Stimulated activated CD8-positive, alpha-beta memory T cell treated with anti-CD3 and anti-CD28 coated beads, Interleukin-7, amount 100 ng/mL, for 48 hours (primary cell): ENCODE results near the gene PARD3.

Experiments
- DNase-seq, 2 donors: peaks; one replicate each; pipeline ENCODE4 v3.0.0-alpha.2; 2020; ENCODE audit warnings: low read depth in 1 of 2; ENCODE audit errors: extremely low read depth in 1 of 2

PARD3 gene

DNA sequence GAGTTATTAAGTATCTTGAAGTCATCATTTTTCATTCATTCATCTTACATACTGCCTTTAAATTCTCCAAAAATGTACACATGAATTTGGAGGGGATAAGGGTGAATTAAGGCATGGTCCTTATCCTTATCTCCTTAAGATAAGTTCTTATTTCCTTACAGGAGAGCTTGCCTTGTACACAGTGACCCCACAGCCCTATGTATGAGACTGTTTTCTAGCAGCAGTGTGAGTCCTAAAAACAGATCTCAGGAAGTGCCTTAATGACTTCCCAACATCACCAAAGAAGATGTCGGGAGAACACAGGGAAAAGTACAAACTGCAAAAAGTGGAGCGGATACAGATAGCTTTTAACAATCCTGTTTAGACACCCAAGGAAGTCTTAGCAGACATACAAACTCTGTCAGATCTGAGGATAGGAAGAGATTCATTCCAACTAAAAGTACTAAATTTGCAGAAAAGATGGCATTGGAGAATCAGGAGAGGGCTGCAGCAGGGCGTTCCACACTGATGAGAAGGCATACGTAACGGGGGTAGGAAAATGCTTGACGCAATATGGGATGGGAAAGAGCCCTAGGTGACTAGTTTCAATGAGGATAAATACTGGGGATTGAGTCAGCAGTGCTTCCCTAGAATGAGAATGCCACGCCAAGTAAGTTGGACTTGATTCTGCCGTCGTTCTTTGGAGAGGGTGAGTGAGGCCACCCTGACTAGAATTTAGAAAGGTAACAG, 570.2 kb downstream of the PARD3 start:
- no peak for DNase-seq

DNA sequence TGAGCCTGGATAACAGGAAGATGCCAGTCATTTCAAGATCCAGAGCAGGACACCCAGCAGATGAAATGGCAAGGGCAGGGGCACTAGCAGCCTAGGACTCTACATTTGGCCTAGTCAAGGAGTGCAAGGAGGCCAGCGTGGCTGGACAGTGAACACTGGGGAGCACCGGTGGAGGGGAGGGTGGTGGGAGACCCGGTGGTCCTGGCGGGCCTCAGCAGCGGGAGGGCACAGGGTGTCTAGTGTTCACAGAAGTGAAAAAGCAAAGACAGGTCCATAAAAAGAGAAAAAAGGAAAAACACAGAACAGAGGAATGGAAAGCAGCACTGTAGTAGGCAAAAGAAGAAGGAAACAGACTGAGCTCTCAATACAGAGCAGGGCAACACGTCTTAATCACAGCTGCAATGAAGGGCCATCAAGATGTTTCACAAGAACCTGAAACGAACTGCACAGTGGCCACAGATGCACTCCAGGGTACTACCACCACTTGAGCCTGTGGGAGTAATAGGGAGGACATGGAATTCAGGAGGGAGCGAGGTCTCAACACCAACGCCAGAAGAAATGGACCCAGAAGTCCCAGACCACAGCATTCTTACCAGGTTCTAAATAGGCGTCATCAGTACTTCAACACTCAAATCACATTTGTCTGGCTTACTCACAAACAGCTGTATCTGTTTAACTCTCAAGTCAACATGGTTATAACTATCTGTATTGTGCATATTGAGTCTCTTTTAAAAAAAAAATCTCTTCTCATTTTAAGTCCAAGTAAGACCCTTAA, 573.7 kb downstream of the PARD3 start:
- no peak for DNase-seq

DNA sequence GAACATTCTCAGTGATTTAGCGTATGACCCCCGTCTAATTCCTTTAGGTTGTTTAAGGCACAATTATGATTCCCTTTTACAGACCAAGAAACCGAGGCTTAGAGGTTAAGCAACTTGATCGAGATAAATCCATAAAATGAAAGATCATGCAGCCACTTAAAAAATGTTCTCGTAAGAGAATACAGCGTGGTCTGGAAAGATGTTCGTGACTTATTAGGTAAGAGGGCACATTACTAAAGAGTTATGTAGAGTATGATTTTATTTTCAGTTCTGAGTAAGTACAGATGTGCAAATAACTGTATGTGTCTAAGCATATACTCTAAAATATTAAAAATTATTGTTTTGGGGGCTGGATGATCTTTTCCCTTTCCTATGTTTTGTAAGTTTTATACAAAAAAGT, 575.1 kb downstream of the PARD3 start:
- no peak for DNase-seq

DNA sequence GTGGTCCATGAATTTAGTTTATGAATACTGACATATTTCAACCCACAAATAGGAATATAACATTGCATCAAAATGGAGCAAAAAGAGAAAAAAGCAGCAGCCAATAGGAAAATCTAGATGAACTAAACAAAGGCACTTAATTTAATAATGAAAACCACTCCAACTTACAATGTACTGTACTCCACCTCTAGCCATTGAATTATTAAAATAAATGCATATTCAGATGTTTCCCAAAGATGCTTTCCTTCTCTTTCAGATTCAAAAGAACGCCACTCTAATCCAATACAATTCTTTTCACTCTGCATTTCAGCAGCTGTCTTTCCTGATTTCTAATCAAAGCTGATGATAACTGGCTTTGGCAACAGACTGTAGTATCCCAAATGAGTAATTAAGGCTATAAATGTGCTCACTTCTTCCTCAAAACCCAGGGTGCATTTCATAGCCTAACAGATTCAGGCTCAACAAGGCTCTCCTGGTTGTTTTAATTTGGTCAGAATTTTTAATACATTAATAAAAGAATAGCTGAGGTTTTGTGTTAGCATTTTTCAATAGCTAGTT, 577.1 kb downstream of the PARD3 start:
- DNase-seq, result no peak

DNA sequence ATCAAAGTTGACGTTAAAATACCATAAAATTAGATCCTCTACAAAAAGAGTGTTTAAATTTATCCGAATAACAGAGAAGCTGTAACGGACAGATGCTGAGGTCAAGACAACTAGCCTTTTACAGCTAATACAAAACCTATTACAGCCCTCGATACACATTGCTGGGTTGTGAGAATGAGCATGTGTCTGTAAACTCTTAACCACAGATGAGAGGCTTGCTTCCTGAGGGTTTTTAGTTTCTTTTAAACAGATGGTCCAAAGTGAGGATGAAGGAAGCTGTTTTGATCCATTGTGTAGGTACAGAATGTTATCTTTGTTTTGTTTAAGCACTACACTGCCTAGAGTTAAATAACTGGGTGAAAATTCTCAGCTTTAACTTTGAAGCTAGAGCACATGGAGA, 578.2 kb downstream of the PARD3 start:
- no peak for DNase-seq

DNA sequence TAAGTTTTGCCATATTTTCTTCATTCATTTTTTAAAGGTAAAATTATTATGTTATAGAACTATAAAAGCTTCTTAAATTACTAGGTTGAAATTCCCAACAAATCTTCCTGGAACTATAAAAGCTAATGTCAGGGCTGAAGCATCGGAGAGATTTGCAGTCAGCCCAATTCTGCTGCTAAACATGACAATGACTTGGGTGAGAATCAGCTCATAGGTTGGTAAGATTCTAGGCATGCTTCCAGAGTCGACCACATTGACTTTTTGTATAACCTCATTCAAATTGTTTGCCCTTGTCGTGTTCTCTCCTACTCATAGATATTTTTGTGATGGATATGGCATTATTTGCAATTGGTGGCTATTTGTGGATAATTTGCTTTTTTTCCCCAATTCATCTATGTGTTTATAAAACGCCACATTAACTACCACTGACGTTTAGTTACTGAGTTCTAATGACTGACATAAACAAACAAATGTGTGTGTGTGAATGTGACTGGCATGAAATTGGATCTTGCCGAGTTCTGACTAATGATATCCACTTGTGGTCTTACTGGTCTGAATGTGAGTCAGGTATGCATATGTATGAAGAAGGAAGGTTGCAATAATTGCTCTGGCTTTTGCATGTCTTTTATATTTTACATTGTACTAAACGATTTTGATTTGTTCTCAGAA, 579.8 kb downstream of the PARD3 start:
- DNase-seq, result no peak

- DNase-seq, result no peak
Measured at GRCh38 chr10:34232481-34232880, 582.6 kb downstream of the PARD3 start.

DNA sequence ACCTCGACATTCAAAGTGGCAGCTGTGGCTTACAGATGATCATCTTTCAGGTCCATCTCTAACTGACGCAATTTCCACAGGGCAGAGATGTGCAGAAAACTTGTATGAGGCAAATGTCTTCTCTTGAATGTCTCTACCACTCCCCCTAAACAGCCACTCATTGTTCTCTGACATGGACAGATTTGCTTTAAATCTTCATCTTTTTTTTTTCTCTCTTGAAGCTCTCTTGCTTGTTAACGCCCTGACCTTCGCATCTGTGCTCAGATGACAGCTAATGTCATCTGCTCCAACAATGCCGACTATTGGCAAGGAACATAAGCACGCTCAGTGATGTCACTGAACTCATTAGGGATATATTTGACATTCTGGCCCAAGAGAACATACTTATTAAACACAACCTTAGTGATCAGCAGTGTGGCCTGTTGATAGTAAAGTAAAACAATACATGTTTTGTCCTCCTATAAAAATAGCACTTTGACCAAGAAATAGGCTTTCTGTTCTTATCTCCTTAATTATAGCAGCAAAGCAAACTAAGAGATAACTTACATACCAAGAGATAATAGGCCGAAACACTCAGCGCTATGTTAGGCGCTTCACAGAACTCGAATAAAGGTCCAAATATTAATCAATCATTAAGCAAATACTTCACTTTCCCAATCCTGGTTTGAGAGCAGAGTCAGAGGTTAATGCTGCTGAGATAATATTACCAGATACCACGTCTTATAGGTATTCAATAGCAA, 583.5 kb downstream of the PARD3 start:
- no peak for DNase-seq

- no peak for DNase-seq
Measured at GRCh38 chr10:34229917-34230316, 585.2 kb downstream of the PARD3 start.

DNA sequence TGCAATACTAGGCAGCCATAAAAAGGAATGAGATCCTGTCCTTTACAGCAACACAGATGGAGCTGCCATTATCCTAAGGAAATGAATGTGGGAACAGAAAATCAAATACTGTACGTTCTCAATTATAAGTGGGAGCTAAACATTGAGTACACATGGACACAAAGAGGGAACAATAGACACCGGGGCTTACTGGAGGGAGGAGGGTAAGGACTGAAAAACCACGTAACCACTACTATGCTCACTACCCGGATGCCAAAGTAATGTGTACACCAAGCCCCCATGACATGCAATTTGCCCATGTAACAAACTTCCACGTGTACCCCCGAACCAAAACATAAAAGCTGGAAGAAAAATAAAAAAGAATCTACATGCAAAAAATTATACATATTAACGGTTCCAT, 587.0 kb downstream of the PARD3 start:
- DNase-seq, result no peak

DNA sequence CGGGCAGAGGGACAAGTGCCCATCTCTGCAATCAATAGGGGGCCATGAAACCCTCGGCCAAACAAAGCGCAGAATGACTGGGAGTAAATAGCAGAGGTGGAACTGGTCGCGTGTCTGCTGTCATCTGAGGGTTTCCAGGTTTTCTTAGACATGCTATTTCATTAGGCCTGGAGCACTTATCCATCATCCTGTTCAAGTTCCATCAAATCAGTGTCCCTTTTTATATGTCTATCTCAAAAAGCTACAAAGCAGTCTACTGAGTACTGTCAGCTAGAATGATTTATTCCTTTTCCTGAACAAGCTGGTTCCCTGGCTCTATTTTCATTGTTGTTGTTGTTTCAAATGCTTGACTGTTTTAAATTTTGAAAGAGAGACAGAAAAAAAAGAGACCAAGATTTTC, 590.5 kb downstream of the PARD3 start:
- no peak for DNase-seq

DNA sequence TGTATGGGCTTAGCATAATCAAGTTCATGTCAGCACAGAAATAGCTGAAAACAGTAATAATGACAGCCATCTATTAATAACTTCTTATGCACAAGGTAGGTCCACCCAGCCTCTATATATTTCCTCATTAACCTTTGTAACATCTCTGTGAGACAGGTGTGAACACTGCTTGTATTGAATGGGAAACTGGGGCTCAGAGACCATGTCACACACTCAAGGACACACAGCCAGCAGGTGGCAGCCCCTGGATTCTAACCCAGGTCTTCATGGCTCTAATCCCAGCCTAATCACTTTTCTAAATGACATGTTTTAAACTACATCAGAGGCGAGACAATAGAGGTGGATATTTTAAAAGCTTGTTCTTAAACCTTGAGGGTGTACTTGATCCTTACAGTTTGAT, 591.4 kb downstream of the PARD3 start:
- DNase-seq, result no peak

DNA sequence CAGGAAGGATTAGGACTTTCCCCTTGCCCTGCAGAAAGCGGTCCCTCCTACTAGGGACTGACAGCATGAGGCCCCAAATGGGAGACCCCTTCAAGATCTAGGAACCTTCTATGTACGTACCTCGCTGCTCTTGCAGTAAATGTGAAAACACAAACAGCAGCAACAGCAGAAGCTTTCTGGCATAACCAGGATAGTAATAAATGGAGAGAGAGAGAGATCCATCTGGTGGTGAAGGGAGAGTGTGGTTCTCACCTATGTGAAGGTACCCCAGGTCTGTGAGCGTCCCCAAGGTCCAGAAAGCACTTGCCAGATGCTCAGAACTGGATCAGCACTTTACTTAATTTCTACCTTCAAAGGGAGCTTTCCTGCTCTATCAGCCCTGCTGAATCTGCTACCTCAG, 592.7 kb downstream of the PARD3 start:
- DNase-seq, result no peak

DNA sequence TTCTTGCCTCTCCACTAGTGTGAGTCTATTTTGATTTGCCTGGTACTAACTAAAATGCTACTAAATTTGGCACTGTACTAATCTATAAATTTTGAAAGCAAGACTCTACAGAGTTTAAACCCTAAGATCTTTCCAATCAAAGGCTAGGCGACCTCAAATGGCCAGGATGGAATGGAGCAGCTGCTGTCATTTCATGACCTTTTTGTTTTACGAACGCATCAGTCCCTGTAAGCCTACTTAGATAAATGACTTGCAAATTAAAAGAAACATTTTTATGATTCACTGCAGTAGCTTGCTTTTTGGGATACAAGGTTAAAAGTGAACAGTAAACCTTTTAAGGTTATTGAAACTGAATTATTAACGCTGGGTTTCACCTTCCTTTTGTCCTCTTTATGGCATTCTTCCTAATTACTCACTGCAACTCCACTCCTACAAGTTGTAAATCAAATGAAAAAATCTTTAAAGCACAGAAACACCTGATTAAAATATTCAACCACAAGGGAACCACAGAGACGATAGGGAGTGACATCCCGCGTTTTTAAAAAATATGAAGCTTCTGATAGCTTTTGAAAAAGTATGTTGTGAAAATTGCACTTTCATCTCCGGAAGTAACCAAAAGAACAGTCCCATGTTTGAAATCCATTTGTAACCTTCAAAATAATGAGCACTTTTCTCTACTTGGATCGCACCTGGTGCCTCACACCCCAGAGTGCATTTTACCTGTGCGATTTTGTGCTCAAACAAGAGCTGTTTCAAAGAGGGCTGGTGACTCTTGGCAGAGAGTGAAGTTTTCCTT, 595.1 kb downstream of the PARD3 start:
- DNase-seq, result no peak

DNA sequence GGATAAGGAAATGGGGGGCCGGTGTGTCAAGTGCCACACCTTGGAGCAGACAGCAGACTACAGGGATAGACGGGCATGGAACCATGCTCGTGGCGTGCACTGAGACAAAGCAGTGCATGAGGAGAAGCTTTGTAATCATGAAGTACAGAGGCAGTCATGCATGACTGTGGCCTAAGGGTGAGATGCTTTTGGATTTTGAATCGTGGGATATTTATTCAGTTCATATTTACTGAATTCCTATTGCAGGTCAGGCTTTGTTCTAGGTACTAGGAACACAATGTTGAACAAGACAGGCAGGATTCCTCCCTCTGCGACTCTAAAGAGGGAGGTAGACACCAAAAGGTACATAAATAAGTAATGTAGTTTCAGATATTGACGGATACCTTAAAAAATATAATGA, 597.6 kb downstream of the PARD3 start:
- DNase-seq, result no peak

DNA sequence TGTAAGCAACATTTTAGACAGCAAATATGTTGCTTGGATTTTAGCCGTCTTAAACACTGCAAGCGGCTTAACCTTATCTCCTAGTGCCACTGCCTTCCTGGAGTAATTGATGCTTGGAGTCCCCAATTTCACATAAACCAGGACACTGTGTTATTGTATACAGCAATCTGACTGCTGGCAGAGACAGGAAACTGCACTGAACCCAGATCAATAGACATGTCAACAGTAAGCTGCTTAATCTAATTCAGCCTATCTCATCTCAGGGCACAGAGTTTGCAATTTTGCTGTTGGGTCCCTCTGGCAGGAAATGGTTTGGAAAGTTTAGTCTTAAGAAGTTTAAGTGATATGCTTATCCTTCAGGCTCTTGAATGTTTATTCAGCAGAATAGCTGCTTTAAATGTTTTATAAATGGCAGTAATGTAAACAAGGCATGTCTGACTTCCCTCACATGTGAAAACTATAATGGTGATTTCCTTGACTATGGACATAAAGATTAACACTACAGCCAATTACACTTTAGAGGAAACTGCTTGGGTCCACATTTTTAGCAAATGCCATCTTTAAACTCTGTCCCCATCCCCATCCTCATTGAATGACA, 598.6 kb downstream of the PARD3 start:
- no peak for DNase-seq

GRCh38 chr10:34213805-34214197, 601.3 kb downstream of the PARD3 start:
- no peak for DNase-seq

DNA sequence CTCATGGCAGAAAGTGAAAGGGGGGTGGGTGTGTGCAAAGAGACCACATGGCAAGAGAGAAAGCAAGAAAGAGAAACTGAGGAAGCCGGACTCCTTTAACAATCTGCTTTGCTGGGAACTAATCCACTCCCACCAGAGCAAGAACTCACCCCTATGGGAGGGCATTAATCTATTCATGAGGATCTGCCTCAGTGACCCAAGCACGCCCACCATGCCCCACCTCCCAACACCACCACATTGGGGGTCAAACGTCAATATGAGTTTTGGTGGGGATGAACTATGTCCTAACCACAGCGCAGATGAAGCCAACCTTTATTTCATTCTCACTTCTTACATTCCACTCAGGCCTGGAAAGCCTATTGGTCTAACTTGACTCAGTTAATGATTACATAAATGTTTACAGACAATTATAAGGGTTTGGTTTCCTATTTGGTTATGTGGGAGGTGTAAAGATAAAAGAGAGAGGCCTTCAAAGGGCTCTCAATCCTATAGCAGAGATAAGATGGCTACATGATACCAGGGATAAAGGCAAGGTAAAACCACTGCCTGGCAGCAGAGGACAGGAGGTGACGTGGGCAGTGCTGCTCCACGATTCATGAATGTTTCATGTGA, 601.8 kb downstream of the PARD3 start:
- DNase-seq, result no peak

- no peak for DNase-seq
Measured at GRCh38 chr10:34207343-34207742, 607.8 kb downstream of the PARD3 start.

DNA sequence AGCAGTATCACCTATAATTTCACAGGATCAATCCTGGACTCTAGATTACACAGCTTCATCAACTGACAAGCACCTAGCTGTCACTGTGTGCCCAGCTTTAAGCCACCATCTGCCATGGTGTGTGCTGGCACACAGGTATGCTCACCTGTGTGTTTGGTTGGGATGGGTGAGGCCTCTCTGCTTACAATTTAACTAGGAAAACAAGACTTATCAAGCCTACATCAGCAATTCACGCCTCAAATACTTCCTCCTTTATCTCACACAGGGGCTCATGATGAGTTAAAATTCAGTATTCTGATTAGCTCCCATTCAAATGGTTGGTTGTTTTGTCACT, 608.2 kb downstream of the PARD3 start:
- no peak for DNase-seq
